Adrenal gland (tissue), 12 donors: ENCODE data around the gene SERAC1. TPM values are rescaled to one million over a fixed set of nuclear protein-coding genes. Genes with fewer than 3 reads are reported as not detected.

Experiments used
- DNase-seq, 7 donors: peaks; one replicate each; pipeline ENCODE4 v3.0.0-alpha.2; 2019 to 2020
- H3K27ac ChIP-seq, 5 donors: fragments of 200-600 bp; sonication (generic) in 4 of 5; 1 replicate in 3 of 5; 2 replicates in 2 of 5; pipeline versions ENCODE4 v1.5.1 to v1.8.0; 2016 to 2020; ENCODE audit warnings: mild to moderate bottlenecking in 1 of 5
- H3K27me3 ChIP-seq: fragments of 200-600 bp; 2 replicates; pipeline ENCODE4 v1.8.0; 2021
- H3K36me3 ChIP-seq, 2 donors: fragments of 200-600 bp; replicated peaks in 1 of 2; 1 replicate in 1 of 2; 2 replicates in 1 of 2; pipeline versions ENCODE4 v1.5.1 to v1.8.0; 2018 to 2022
- H3K4me1 ChIP-seq, 2 donors: fragments of 200-600 bp; replicated peaks in 1 of 2; 1 replicate in 1 of 2; 2 replicates in 1 of 2; pipeline versions ENCODE4 v1.5.1 to v1.8.0; 2018 to 2021
- H3K4me3 ChIP-seq, 4 donors: fragments of 200-600 bp; sonication (generic) in 3 of 4; one replicate each; pipeline ENCODE4 v1.5.1; 2016 to 2018
- H3K9me3 ChIP-seq, 3 donors: fragments of 200-600 bp; sonication (generic) in 1 of 3; replicated peaks in 1 of 3; 1 replicate in 2 of 3; 2 replicates in 1 of 3; pipeline versions ENCODE4 v1.5.1 to v1.8.0; 2016 to 2021
- CTCF ChIP-seq, 6 experiments: fragments of 450-650 bp in 4 of 6; fragments of 200-600 bp in 2 of 6; sonication (generic) in 1 of 6; IDR thresholded peaks; 1 replicate in 5 of 6; 2 replicates in 1 of 6; pipeline versions ENCODE4 v1.5.1 to v1.8.0; 2016 to 2021; ENCODE audit warnings: antibody characterized with exemption in 6 of 6, mild to moderate bottlenecking in 2 of 6, moderate library complexity in 1 of 6
- POLR2A ChIP-seq, 2 donors: fragments of 450-650 bp; IDR thresholded peaks; one replicate each; pipeline ENCODE4 v1.6.1; 2017; ENCODE audit warnings: antibody characterized with exemption in 2 of 2, mild to moderate bottlenecking in 2 of 2, moderate library complexity in 1 of 2
- WGBS, 4 donors: extraction: QIAGEN DNeasy Blood & Tissue Kit in 2 of 4; methylation state at CpG; one replicate each; pipeline versions ENCODE4 v1.1.5 to v1.1.7; 2013 to 2017; 5-methylcytosine and 5-hydroxymethylcytosine counted together
- intact Hi-C, 2 donors: fragments of 100-400 bp; cut with DNase I; formaldehyde crosslinking; loops; one replicate each; pipeline versions ENCODE4 v1.14.1 to v1.15.0; 2022 to 2023
- polyA plus RNA-seq, 3 donors: library from polyadenylated mRNA; stranded (reverse); fragments of 200-250 nt in 2 of 3; fragments of 350-450 nt in 1 of 3; fragmentation: Illumina TruSeq in 1 of 3; extraction: RNeasy Lipid Tissue Mini Kit (QIAGEN cat#74804) in 1 of 3; gene quantifications; one replicate each; pipeline ENCODE4 v1.2.3, GENCODE V29; 2013 to 2014
- total RNA-seq, 9 donors: library from RNA; depleted of rRNA in 4 of 9; stranded (reverse); fragments of >200 nt in 4 of 9; fragments of 120-200 nt in 1 of 9; fragmentation: NEBNext Ultra II Directional in 1 of 9; extraction: Animal tissue kit (Norgen Biotek cat#: 25700) in 1 of 9; gene quantifications; one replicate each; pipeline versions ENCODE4 v1.1.0 to v1.2.4, GENCODE V29; 2013 to 2023
- donor health status: healthy with polysubstance abuse.
- donor health status: Bipolar disorder and iron deficiency.
- donor health status: DM: yes; HTN: yes; CAD: no.
- donor health status: DM: no; HTN: no; CAD: no.
- donor health status: DM: no; HTN: no; CAD: no.
- donor health status: DM: yes; HTN: yes; CAD: no.

Gene SERAC1
- total and polyA plus RNA-seq, 12 donors: 5.0 to 20.0 (median 17.1) TPM

GRCh38 chr6:158071121-158072082 is 96.7 kb downstream of the SERAC1 start:
- no peaks in the 10 kb centered on the region for H3K36me3 ChIP-seq
- DNase-seq: no peak
- intact Hi-C loops: loop anchor here (5.0 to 10.0 kb wide), 4 partner anchors 47 to 317 kb away; partner anchors contain the start of gene SYNJ2 (in 1 of the 2)

GRCh38 chr6:158070513-158070912 is 97.5 kb downstream of the SERAC1 start:
- no peaks in the 10 kb centered on the region for H3K36me3 ChIP-seq
- intact Hi-C loops: loop anchor here (5.0 to 10.0 kb wide), 4 partner anchors 46 to 316 kb away; partner anchors contain the start of gene SYNJ2 (in 1 of the 2)
- WGBS, 4 donors: 91 to 96% (median 95%) methylated on average over 8 to 10 of the region's 10 CpGs

More at GRCh38 chr6:158071121-158072082, 96.7 kb downstream of the SERAC1 start:
- no peak overlapping the region for H3K4me3 ChIP-seq
- no peaks in the 10 kb centered on the region for H3K27me3 ChIP-seq
- H3K27ac ChIP-seq: peak overlapping the region in 1 of 5 donors; percentile 26
- TF ChIP-seq POLR2A (IDR thresholded peaks at IDR 0.05) (no peak), CTCF (IDR thresholded peaks at IDR 0.05) (no peak)
- WGBS, 4 donors: 88 to 90% (median 88%) methylated on average over 21 to 34 of the region's 34 CpGs
- H3K4me1 ChIP-seq: peaks cover 0 to 3% of the 10 kb centered on the region in 2 donors
- H3K9me3 ChIP-seq: no peaks in the 10 kb centered on the region

GRCh38 chr6:158069800-158070195 is 98.3 kb downstream of the SERAC1 start:
- Histone ChIP-seq H3K36me3 (peaks cover 0 to 2% of the 10 kb centered on the region in 2 donors), H3K9me3 (no peaks in the 10 kb centered on the region), H3K4me1 (peaks cover 0 to 3% of the 10 kb centered on the region in 2 donors), H3K4me3 (no peak overlapping the region), H3K27me3 (no peaks in the 10 kb centered on the region), H3K27ac (peak overlapping the region in 1 of 5 donors; percentile 17)
- WGBS, 4 donors: 80 to 85% (median 83%) methylated on average over 6 of the region's 6 CpGs
- DNase-seq: no peak
- TF ChIP-seq POLR2A (IDR thresholded peaks at IDR 0.05) (no peak), CTCF (IDR thresholded peaks at IDR 0.05) (no peak)
- intact Hi-C loops: loop anchor here (5.0 to 10.0 kb wide), 4 partner anchors 45 to 315 kb away; partner anchors contain the start of gene SYNJ2 (in 1 of the 2)

More at GRCh38 chr6:158070513-158070912, 97.5 kb downstream of the SERAC1 start:
- Histone ChIP-seq H3K4me1 (peaks cover 0 to 3% of the 10 kb centered on the region in 2 donors), H3K27me3 (no peaks in the 10 kb centered on the region), H3K27ac (no peak overlapping the region), H3K4me3 (no peak overlapping the region), H3K9me3 (no peaks in the 10 kb centered on the region)
- no peak for TF ChIP-seq POLR2A (IDR thresholded peaks at IDR 0.05)
- no peak for TF ChIP-seq CTCF (IDR thresholded peaks at IDR 0.05)
- no peak for DNase-seq
